ENCODE measurements around the gene TMEM14C.
A peak's percentile ranks its signal among the peaks of the same experiment; 100 is the strongest.
"Not testable (repeated sequence)": the region's sequence is repeated elsewhere in the genome, so short reads cannot be mapped to it uniquely, and the experiment has no call there.

TMEM14C gene

DNA sequence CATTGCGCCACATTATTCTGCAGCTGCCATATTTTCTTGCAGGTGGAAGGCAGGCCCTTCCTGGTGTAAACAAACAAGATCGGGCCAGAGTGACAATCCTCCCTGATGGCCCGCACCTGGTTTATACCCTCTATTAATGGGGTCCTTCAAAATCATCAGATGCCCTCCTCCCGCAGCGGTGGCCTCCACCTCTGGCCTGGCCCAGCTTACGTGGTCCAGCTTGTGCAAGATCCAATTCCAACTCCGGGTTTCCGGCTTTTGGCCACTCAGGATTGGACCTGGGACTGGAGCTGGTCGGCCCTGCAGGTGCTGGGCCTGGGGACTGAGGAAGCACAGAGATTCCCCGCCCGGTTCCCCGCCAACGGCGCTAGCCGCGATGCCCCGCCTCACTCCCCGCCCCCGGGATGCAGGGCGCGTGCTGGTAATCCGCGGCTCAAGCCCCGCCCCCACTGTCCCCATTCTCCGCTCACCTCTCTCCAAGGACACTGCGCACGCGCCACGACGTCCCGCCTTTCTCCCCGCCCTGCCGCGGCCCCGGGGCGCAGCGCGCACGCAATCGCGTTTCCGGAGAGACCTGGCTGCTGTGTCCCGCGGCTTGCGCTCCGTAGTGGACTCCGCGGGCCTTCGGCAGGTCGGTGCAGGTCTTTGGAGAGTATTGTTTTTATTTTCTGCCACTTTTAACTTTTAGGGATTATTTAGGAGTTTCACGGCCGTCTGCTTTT is 24.5 kb downstream of the TMEM14C start, which contains the start of gene TMEM14B:
TMEM14B (plus strand) TSS at position 555 of the 722 bp plus-strand sequence. CDS start 1,441 bp downstream, outside the sequence.
- peak; percentile 76 for TF ChIP-seq POLR2A (IDR thresholded peaks at IDR 0.05; ENCODE audit: extremely low read depth, insufficient read length)
- TF ChIP-seq MYC (IDR thresholded peaks at IDR 0.05; ENCODE audit: low read depth, low read length): peak; percentile 82; the same call in 1 of the 2 replicates
- TF ChIP-seq MAX (IDR thresholded peaks at IDR 0.05; ENCODE audit: low read depth, low read length): peak; percentile 80
- TF ChIP-seq CTCF (IDR thresholded peaks at IDR 0.05; ENCODE audit: low read depth, low read length): no peak
- peak within 1 kb of the TSS; percentile 98 for H3K4me3 ChIP-seq (ENCODE audit: low read depth, low read length)
- DNase-seq (ENCODE audit: low read depth): peak; percentile 98

DNA sequence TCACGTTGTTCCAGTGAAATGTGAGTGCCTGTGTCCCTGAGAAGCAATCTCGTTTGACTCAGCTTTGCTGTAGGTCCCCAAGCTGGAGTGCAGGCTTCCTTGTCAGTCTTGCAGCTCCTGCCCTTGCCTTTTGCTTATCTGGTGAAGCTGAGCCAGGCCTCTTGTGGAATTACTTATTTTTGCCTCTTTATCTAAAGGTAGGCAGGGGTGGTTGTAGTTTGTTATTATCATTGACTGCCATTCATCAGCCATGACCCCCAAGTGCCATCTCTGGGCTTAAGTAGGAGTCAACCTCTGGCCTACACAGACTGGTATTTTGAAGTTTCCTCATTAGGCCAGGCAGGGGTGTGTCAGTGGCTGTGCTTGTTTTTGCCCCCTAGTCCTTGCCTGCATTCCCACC is 26.9 kb downstream of the TMEM14C start:
- DNase-seq (ENCODE audit: low read depth): no peak
- TF ChIP-seq MAX (IDR thresholded peaks at IDR 0.05; ENCODE audit: low read depth, low read length) (no peak), MYC (IDR thresholded peaks at IDR 0.05; ENCODE audit: low read depth, low read length) (no peak), POLR2A (IDR thresholded peaks at IDR 0.05; ENCODE audit: extremely low read depth, insufficient read length) (no peak), CTCF (IDR thresholded peaks at IDR 0.05; ENCODE audit: low read depth, low read length) (no peak)
- peak overlapping the region; percentile 98 for H3K4me3 ChIP-seq (ENCODE audit: low read depth, low read length)

DNA sequence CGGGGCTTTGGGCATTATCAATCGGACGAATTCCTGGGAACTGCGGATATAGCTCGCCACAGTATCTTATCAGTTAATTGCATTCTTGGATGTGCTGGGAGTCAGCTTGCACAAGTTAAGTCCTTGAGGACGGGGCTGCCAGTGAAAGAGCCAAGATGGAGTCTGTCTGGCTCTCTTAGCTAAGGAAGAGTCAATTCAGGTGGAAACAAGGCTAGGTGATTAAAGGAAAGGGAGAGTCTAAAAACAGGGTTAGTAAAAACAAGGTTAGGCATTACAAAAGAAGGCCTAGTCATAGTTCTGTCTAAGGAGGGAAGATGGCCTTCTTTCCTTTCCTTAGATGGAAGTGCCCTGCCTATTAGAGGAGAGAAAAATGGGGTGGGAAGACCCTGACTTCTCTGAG is 27.7 kb downstream of the TMEM14C start:
- not testable (repeated sequence) for DNase-seq (ENCODE audit: low read depth); H3K4me3 ChIP-seq (ENCODE audit: low read depth, low read length)

DNA sequence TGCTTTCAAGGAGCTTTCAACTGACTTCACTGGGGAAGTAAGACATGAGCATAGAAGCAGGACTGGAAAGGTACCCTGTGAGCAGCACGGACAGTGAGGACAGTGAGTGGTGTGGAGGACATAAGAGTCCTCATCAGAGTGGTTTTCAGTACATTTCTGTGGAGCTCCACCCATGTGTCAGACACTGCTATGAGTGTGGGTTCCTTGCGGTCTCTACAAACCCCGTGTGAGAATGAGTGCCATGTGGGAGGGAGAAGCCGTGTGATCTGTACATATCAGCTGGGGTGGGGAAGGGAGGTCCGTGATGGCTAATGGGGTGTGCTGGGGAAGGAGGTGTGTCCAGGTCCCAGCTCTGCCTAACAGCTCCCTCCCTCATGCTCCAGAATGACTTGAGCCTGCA is 28.9 kb downstream of the TMEM14C start:
- not testable (repeated sequence) for DNase-seq (ENCODE audit: low read depth); H3K4me3 ChIP-seq (ENCODE audit: low read depth, low read length)

DNA sequence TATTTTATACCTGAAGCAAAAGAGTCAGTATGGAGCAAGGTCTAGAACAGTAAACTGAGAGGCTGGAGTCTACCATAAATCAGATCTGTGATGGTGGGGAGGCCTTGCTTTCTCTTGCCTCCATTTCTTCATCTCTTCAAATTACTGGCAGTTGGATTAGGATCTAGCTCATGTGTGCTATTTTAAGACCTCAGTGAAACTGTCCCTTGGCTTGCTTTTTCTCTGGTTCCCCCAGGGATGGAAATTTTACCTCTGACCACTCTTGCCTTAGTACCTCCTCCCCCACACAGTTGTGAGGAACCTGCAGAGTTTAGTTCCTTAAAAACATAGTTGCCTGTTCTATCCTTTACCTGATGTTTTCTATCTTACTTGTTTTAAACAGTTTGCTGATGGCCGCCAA is 33.2 kb downstream of the TMEM14C start:
- TF ChIP-seq MAX (IDR thresholded peaks at IDR 0.05; ENCODE audit: low read depth, low read length) (no peak), MYC (IDR thresholded peaks at IDR 0.05; ENCODE audit: low read depth, low read length) (no peak)
- DNase-seq (ENCODE audit: low read depth): peak; percentile 48

GRCh38 chr6:10759312-10759839 is 36.5 kb downstream of the TMEM14C start:
- peak; percentile 48 for TF ChIP-seq CTCF (IDR thresholded peaks at IDR 0.05; ENCODE audit: low read depth, low read length)
- no peak for TF ChIP-seq MYC (IDR thresholded peaks at IDR 0.05; ENCODE audit: low read depth, low read length)
- TF ChIP-seq MAX (IDR thresholded peaks at IDR 0.05; ENCODE audit: low read depth, low read length): no peak

More for the DNA sequence above, 33.2 kb downstream of the TMEM14C start:
- H3K4me3 ChIP-seq (ENCODE audit: low read depth, low read length): no peak overlapping the region

DNA sequence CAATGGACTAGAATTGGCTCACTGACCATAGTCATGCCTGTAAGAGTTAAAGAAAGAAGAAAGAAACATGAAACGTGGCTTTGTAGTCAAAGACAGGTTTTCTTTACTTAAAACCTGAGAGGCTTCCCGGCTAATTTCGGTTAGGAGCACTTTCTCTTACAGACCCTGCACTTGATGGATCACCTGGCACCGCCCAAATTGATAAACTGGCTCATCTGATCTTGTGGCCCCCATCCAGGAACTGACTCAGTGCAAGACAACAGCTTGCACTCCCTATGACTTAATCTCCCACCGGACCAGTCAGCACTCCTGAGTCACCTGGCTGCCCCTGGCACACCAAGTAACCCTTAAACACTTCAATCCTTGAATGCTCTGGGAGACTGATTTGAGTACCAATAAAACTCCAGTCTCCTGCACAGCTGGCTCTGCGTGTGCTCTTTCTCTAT is 37.0 kb downstream of the TMEM14C start:
- no peak for DNase-seq (ENCODE audit: low read depth)
- no peak overlapping the region for H3K4me3 ChIP-seq (ENCODE audit: low read depth, low read length)
- TF ChIP-seq MAX (IDR thresholded peaks at IDR 0.05; ENCODE audit: low read depth, low read length): no peak
- no peak for TF ChIP-seq CTCF (IDR thresholded peaks at IDR 0.05; ENCODE audit: low read depth, low read length)
- TF ChIP-seq MYC (IDR thresholded peaks at IDR 0.05; ENCODE audit: low read depth, low read length): no peak
- TF ChIP-seq POLR2A (IDR thresholded peaks at IDR 0.05; ENCODE audit: extremely low read depth, insufficient read length): no peak

More at GRCh38 chr6:10759312-10759839, 36.5 kb downstream of the TMEM14C start:
- DNase-seq (ENCODE audit: low read depth): peak; percentile 63
- H3K4me3 ChIP-seq (ENCODE audit: low read depth, low read length): no peak overlapping the region
